PC-9 (cell line): ENCODE results near the gene CUX1. TPM values are rescaled to one million over a fixed set of nuclear protein-coding genes. Genes with fewer than 3 reads are reported as not detected.

ENCODE experiments used
- BruUV-seq: library from RNA; stranded (reverse); fragments of 400-500 nt; replicated peaks from 2 replicates; lab custom pipeline; 2021; lab: Mats Ljungman, UMichigan
- CTCF ChIA-PET: fragments of 300-600 bp; sonication (Branson Sonifier 250); formaldehyde crosslinking; loops from one replicate; lab custom pipeline; 2022; ENCODE audit warnings: antibody characterized with exemption; lab: Charles Lee
- POLR2A ChIA-PET: fragments of 300-600 bp; sonication (Branson Sonifier 250); formaldehyde crosslinking; loops from one replicate; lab custom pipeline; 2022; ENCODE audit warnings: antibody characterized with exemption; ENCODE audit not compliant: unreplicated experiment; lab: Charles Lee
- DNase-seq, 2 experiments: peaks; one replicate each; pipeline versions ENCODE4 v3.0.0 to v3.0.0-alpha.2; 2015 to 2022; ENCODE audit warnings: mixed read lengths in 1 of 2
- H2AFZ ChIP-seq: fragments of 200-600 bp; sonication (generic); 2 replicates; pipeline ENCODE4 v1.8.1; 2017; ENCODE audit warnings: antibody characterized with exemption
- H3F3A ChIP-seq: fragments of 200-600 bp; sonication (generic); 2 replicates; pipeline ENCODE4 v1.8.1; 2017; ENCODE audit warnings: antibody characterized with exemption, mild to moderate bottlenecking, low read depth; ENCODE audit not compliant: insufficient read depth
- H3K27ac ChIP-seq: fragments of 200-600 bp; sonication (generic); 2 replicates; pipeline ENCODE4 v1.6.1; 2016; ENCODE audit warnings: mixed run types
- H3K27me3 ChIP-seq: fragments of 200-600 bp; sonication (generic); 2 replicates; pipeline ENCODE4 v1.6.1; 2016; ENCODE audit warnings: low read depth, mixed run types; ENCODE audit not compliant: insufficient read depth
- H3K36me3 ChIP-seq: fragments of 200-600 bp; sonication (generic); 2 replicates; pipeline ENCODE4 v1.6.1; 2016; ENCODE audit warnings: low read depth, mixed run types
- H3K4me1 ChIP-seq: fragments of 200-600 bp; sonication (generic); replicated peaks from 2 replicates; pipeline ENCODE4 v1.6.1; 2016; ENCODE audit warnings: mixed run types; ENCODE audit not compliant: insufficient read depth
- H3K4me2 ChIP-seq: fragments of 200-600 bp; sonication (generic); 2 replicates; pipeline ENCODE4 v1.6.1; 2017; ENCODE audit warnings: mixed run types
- H3K4me3 ChIP-seq: fragments of 200-600 bp; sonication (generic); 2 replicates; pipeline ENCODE4 v1.6.1; 2016; ENCODE audit warnings: mixed run types
- H3K79me2 ChIP-seq: fragments of 200-600 bp; sonication (generic); 2 replicates; pipeline ENCODE4 v1.6.1; 2017; ENCODE audit warnings: low read depth, mixed run types
- H3K9me2 ChIP-seq: fragments of 200-600 bp; sonication (generic); 2 replicates; pipeline ENCODE4 v1.8.1; 2017; ENCODE audit warnings: mild to moderate bottlenecking; ENCODE audit not compliant: insufficient read depth
- H3K9me3 ChIP-seq: fragments of 200-600 bp; sonication (generic); 2 replicates; pipeline ENCODE4 v1.8.1; 2016; ENCODE audit warnings: low read depth; ENCODE audit not compliant: insufficient read depth
- H4K20me1 ChIP-seq: fragments of 200-600 bp; sonication (generic); 2 replicates; pipeline ENCODE4 v1.8.1; 2017; ENCODE audit not compliant: insufficient read depth
- EZH2 ChIP-seq: fragments of 200-600 bp; sonication (generic); IDR thresholded peaks from 2 replicates; pipeline ENCODE4 v1.8.0; 2017; ENCODE audit warnings: antibody characterized with exemption, low read depth
- intact Hi-C: fragments of 100-400 bp; cut with micrococcal nuclease; formaldehyde crosslinking; loops from one replicate; pipeline ENCODE4 v1.10.0; 2022; ENCODE audit not compliant: unreplicated experiment
- total RNA-seq: library from RNA; stranded (reverse); gene quantifications from 2 replicates; pipeline ENCODE4 v1.2.3, GENCODE V29; 2021
- TF ChIP-seq, protein P1 (sequence below): fragments of 200-600 bp; sonication (generic); conservative IDR thresholded peaks from 2 replicates; pipeline ENCODE4 v1.6.1; 2017; ENCODE audit warnings: mixed run types, antibody characterized with exemption, mild to moderate bottlenecking, moderate library complexity

Gene CUX1
- total RNA-seq, 1 experiment from 2014 or later = 83.3 TPM

- Histone ChIP-seq H3K9me2 (no peaks in the 10 kb centered on the region), H3K79me2 (no peaks in the 10 kb centered on the region), H2AFZ (no peak overlapping the region), H3K4me2 (no peak overlapping the region), H3K36me3 (no peaks in the 10 kb centered on the region), H3K4me3 (no peak overlapping the region), H3K9me3 (no peaks in the 10 kb centered on the region), H3K4me1 (no peaks in the 10 kb centered on the region), H3K27me3 (no peaks in the 10 kb centered on the region), H4K20me1 (no peaks in the 10 kb centered on the region), H3K27ac (no peak overlapping the region), H3F3A (no peaks in the 10 kb centered on the region)
- TF ChIP-seq EZH2 = no peak
- TF ChIP-seq, protein P1, sequence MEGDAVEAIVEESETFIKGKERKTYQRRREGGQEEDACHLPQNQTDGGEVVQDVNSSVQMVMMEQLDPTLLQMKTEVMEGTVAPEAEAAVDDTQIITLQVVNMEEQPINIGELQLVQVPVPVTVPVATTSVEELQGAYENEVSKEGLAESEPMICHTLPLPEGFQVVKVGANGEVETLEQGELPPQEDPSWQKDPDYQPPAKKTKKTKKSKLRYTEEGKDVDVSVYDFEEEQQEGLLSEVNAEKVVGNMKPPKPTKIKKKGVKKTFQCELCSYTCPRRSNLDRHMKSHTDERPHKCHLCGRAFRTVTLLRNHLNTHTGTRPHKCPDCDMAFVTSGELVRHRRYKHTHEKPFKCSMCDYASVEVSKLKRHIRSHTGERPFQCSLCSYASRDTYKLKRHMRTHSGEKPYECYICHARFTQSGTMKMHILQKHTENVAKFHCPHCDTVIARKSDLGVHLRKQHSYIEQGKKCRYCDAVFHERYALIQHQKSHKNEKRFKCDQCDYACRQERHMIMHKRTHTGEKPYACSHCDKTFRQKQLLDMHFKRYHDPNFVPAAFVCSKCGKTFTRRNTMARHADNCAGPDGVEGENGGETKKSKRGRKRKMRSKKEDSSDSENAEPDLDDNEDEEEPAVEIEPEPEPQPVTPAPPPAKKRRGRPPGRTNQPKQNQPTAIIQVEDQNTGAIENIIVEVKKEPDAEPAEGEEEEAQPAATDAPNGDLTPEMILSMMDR = no peak
- intact Hi-C loops = no loop called here
- CTCF ChIA-PET = no interaction called here
- no peak for DNase-seq
- POLR2A ChIA-PET = interaction anchor here (0.6 kb wide), 1 partner anchor 1056 kb away, joined by 5 read pairs; no protein-coding TSS in a partner anchor
- no TSS peak for BruUV-seq
Measured at GRCh38 chr7:102215711-102216110, 398.3 kb downstream of the CUX1 start.

GRCh38 chr7:102216573-102217314 lies 399.3 kb downstream of the CUX1 start:
- Histone ChIP-seq H3K4me2 (no peak overlapping the region), H3K79me2 (no peaks in the 10 kb centered on the region), H3K4me1 (no peaks in the 10 kb centered on the region), H3K4me3 (no peak overlapping the region), H2AFZ (no peak overlapping the region), H3F3A (no peaks in the 10 kb centered on the region), H3K36me3 (no peaks in the 10 kb centered on the region), H3K27ac (no peak overlapping the region), H3K9me3 (no peaks in the 10 kb centered on the region), H3K9me2 (no peaks in the 10 kb centered on the region), H4K20me1 (no peaks in the 10 kb centered on the region), H3K27me3 (no peaks in the 10 kb centered on the region)
- ChIA-PET POLR2A (no interaction called here), CTCF (no interaction called here)
- intact Hi-C loops = no loop called here
- DNase-seq = no peak
- TF ChIP-seq EZH2 = no peak
- TF ChIP-seq, protein P1 = no peak
- no TSS peak for BruUV-seq

GRCh38 chr7:102220229-102220850 lies 402.9 kb downstream of the CUX1 start:
- Histone ChIP-seq H3K36me3 (no peaks in the 10 kb centered on the region), H3K4me2 (no peak overlapping the region), H3K27me3 (no peaks in the 10 kb centered on the region), H3K9me3 (no peaks in the 10 kb centered on the region), H3K27ac (no peak overlapping the region), H3F3A (no peaks in the 10 kb centered on the region), H3K4me3 (no peak overlapping the region), H3K4me1 (no peaks in the 10 kb centered on the region), H3K79me2 (no peaks in the 10 kb centered on the region), H4K20me1 (no peaks in the 10 kb centered on the region), H3K9me2 (no peaks in the 10 kb centered on the region), H2AFZ (no peak overlapping the region)
- intact Hi-C loops = no loop called here
- BruUV-seq = no TSS peak
- DNase-seq = no peak
- ChIA-PET POLR2A (no interaction called here), CTCF (interaction anchor here (0.6 kb wide), 1 partner anchor 43 kb away, joined by 7 read pairs; no protein-coding TSS in a partner anchor)
- TF ChIP-seq, protein P1 = no peak
- TF ChIP-seq EZH2 = no peak
